Common myeloid progenitor, CD34-positive (primary cell): ENCODE measurements around the gene ATP6V1E1.

ENCODE experiments used
- CTCF ChIA-PET: fragments of 350-600 bp; sonication (Branson Sonifier 250); formaldehyde crosslinking; loops from one replicate; lab custom pipeline; 2021; ENCODE audit warnings: antibody characterized with exemption; lab: Charles Lee
- POLR2A ChIA-PET: fragments of 350-600 bp; sonication (Branson Sonifier 250); formaldehyde crosslinking; loops from one replicate; lab custom pipeline; 2021; ENCODE audit warnings: antibody characterized with exemption; lab: Charles Lee
- DNase-seq, 3 donors: peaks; one replicate each; pipeline versions ENCODE4 v3.0.0 to v3.0.0-alpha.2; 2013
- H3K27ac ChIP-seq, 2 experiments: 1 replicate in 1 of 2; 2 replicates in 1 of 2; pipeline ENCODE4 v1.7.0; 2013; ENCODE audit warnings: inconsistent platforms in 2 of 2, low read length in 2 of 2, mild to moderate bottlenecking in 2 of 2, low read depth in 1 of 2, moderate library complexity in 1 of 2; ENCODE audit not compliant: severe bottlenecking in 2 of 2, insufficient read depth in 1 of 2, poor library complexity in 1 of 2
- H3K27me3 ChIP-seq, 5 experiments: replicated peaks in 2 of 5; 1 replicate in 3 of 5; 2 replicates in 2 of 5; pipeline versions ENCODE4 v1.6.1 to v1.7.0; 2013; ENCODE audit warnings: low read length in 4 of 5, mild to moderate bottlenecking in 2 of 5, moderate library complexity in 2 of 5, inconsistent platforms in 1 of 5; ENCODE audit not compliant: insufficient read depth in 5 of 5, control insufficient read depth in 4 of 5
- H3K36me3 ChIP-seq, 4 experiments: 1 replicate in 2 of 4; 2 replicates in 2 of 4; pipeline versions ENCODE4 v1.6.1 to v1.7.0; 2013; ENCODE audit warnings: low read length in 3 of 4, control low read depth in 1 of 4, mild to moderate bottlenecking in 1 of 4; ENCODE audit not compliant: control insufficient read depth in 4 of 4, insufficient read depth in 4 of 4
- H3K4me1 ChIP-seq, 4 experiments: 1 replicate in 3 of 4; 2 replicates in 1 of 4; pipeline versions ENCODE4 v1.6.1 to v1.7.1; 2013; ENCODE audit warnings: low read length in 3 of 4, mild to moderate bottlenecking in 3 of 4, control low read depth in 1 of 4, inconsistent platforms in 1 of 4, moderate library complexity in 1 of 4; ENCODE audit not compliant: control insufficient read depth in 4 of 4, insufficient read depth in 4 of 4; ENCODE audit errors: control extremely low read depth in 1 of 4
- H3K4me3 ChIP-seq, 7 experiments: 1 replicate in 4 of 7; 2 replicates in 3 of 7; pipeline versions ENCODE4 v1.5.1 to v1.7.0; 2013; ENCODE audit warnings: mild to moderate bottlenecking in 7 of 7, low read length in 6 of 7, moderate library complexity in 6 of 7, inconsistent platforms in 2 of 7, low read depth in 2 of 7, control low read depth in 1 of 7; ENCODE audit not compliant: insufficient read depth in 4 of 7, control insufficient read depth in 1 of 7; ENCODE audit errors: extremely low read depth in 1 of 7
- H3K9me3 ChIP-seq, 5 experiments: 1 replicate in 4 of 5; 2 replicates in 1 of 5; pipeline versions ENCODE4 v1.6.1 to v1.7.1; 2013; ENCODE audit warnings: low read length in 4 of 5, mild to moderate bottlenecking in 2 of 5, inconsistent platforms in 1 of 5, low read depth in 1 of 5, moderate library complexity in 1 of 5; ENCODE audit not compliant: control insufficient read depth in 4 of 5, insufficient read depth in 2 of 5; ENCODE audit errors: control extremely low read depth in 1 of 5
- WGBS: methylation state at CpG from one replicate; pipeline ENCODE4 v1.1.5; 2013; ENCODE audit not compliant: insufficient coverage; 5-methylcytosine and 5-hydroxymethylcytosine counted together

Gene ATP6V1E1

GRCh38 chr22:17542452-17542851 is 86.1 kb downstream of the ATP6V1E1 start:
- 96% methylated on average over 10 of the region's 14 CpGs for WGBS
- no peak overlapping the region for H3K27ac ChIP-seq
- CTCF ChIA-PET, result no interaction called here
- DNase-seq, result no peak
- no peaks in the 10 kb centered on the region for H3K9me3 ChIP-seq
- no peaks in the 10 kb centered on the region for H3K36me3 ChIP-seq
- POLR2A ChIA-PET, result no interaction called here
- no peaks in the 10 kb centered on the region for H3K27me3 ChIP-seq
- no peaks in the 10 kb centered on the region for H3K4me1 ChIP-seq
- H3K4me3 ChIP-seq, result no peak overlapping the region
